Fibroblast of lung (primary cell): ENCODE data around the gene RPS6KB1. TPM values are rescaled to one million over a fixed set of nuclear protein-coding genes. Genes with fewer than 3 reads are reported as not detected.
"Not testable (repeated sequence)": the region's sequence is repeated elsewhere in the genome, so short reads cannot be mapped to it uniquely, and the experiment has no call there.

Experiments used
- DNase-seq, 2 donors: peaks; one replicate each; pipeline versions ENCODE4 v3.0.0 to v3.0.0-alpha.2; 2010; ENCODE audit warnings: low read depth in 2 of 2
- H2AFZ ChIP-seq: 2 replicates; pipeline ENCODE4 v1.5.1; 2012; ENCODE audit warnings: low read length, control low read depth, inconsistent platforms
- H3K27ac ChIP-seq: 2 replicates; pipeline ENCODE4 v1.5.1; 2011; ENCODE audit warnings: low read length, control low read depth; ENCODE audit not compliant: insufficient read depth
- H3K27me3 ChIP-seq: 2 replicates; pipeline ENCODE4 v1.5.1; 2011; ENCODE audit warnings: mild to moderate bottlenecking, low read length; ENCODE audit not compliant: control insufficient read depth, insufficient read depth
- H3K36me3 ChIP-seq: 2 replicates; pipeline ENCODE4 v1.5.1; 2011; ENCODE audit warnings: low read length; ENCODE audit not compliant: control insufficient read depth, insufficient read depth
- H3K4me1 ChIP-seq: 2 replicates; pipeline ENCODE4 v1.5.1; 2011; ENCODE audit warnings: low read length; ENCODE audit not compliant: control insufficient read depth, insufficient read depth; ENCODE audit errors: extremely low read depth
- H3K4me2 ChIP-seq: 2 replicates; pipeline ENCODE4 v1.5.1; 2011; ENCODE audit warnings: low read length, control low read depth; ENCODE audit not compliant: insufficient read depth; ENCODE audit errors: extremely low read depth
- H3K4me3 ChIP-seq, 4 experiments: fragments of 200-600 bp in 1 of 4; sonication (generic) in 1 of 4; replicated peaks in 1 of 4; 2 replicates each; pipeline ENCODE4 v1.5.1; 2011 to 2016; ENCODE audit warnings: low read length in 4 of 4, low read depth in 3 of 4, mild to moderate bottlenecking in 3 of 4, control low read depth in 2 of 4, inconsistent platforms in 1 of 4, mixed read lengths in 1 of 4; ENCODE audit not compliant: insufficient read depth in 1 of 4; ENCODE audit errors: control extremely low read depth in 1 of 4
- H3K79me2 ChIP-seq: 2 replicates; pipeline ENCODE4 v1.5.1; 2012; ENCODE audit warnings: mild to moderate bottlenecking, low read length, inconsistent platforms; ENCODE audit not compliant: control insufficient read depth, insufficient read depth
- H3K9ac ChIP-seq: 2 replicates; pipeline ENCODE4 v1.5.1; 2011; ENCODE audit warnings: mild to moderate bottlenecking, low read length, control low read depth; ENCODE audit not compliant: insufficient read depth
- H3K9me3 ChIP-seq: 2 replicates; pipeline ENCODE4 v1.5.1; 2012; ENCODE audit warnings: low read depth, low read length; ENCODE audit not compliant: control insufficient read depth, insufficient read depth
- H4K20me1 ChIP-seq: 2 replicates; pipeline ENCODE4 v1.5.1; 2011; ENCODE audit warnings: low read length; ENCODE audit not compliant: control insufficient read depth, insufficient read depth; ENCODE audit errors: extremely low read depth
- EZH2 ChIP-seq: IDR thresholded peaks from 2 replicates; pipeline ENCODE4 v1.5.1; 2012; ENCODE audit warnings: low read length, control low read depth, mild to moderate bottlenecking; ENCODE audit errors: missing control alignments
- polyA plus RNA-seq, 2 donors: library from polyadenylated mRNA; depleted of rRNA in 1 of 2; stranded (reverse) in 1 of 2; unstranded in 1 of 2; fragments of >200 nt; gene quantifications; 2 replicates each; pipeline ENCODE4 v1.2.1, GENCODE V29; 2011 to 2012; ENCODE audit warnings: missing spikeins in 1 of 2
- total RNA-seq: library from RNA; depleted of rRNA; stranded (reverse); fragments of >200 nt; gene quantifications from 2 replicates; pipeline ENCODE4 v1.2.1, GENCODE V29; 2014
- TF ChIP-seq, protein P1 (sequence below), 2 donors: IDR thresholded peaks in 1 of 2; conservative IDR thresholded peaks in 1 of 2; 1 replicate in 1 of 2; 2 replicates in 1 of 2; pipeline ENCODE4 v1.5.1; 2011 to 2012; ENCODE audit warnings: low read length in 2 of 2, control low read depth in 1 of 2, inconsistent platforms in 1 of 2, low read depth in 1 of 2, mild to moderate bottlenecking in 1 of 2

Gene RPS6KB1
- total and polyA plus RNA-seq, 2 donors (not counting 1 experiment from before 2014, with no cell fraction given) = 16.0 to 21.3 TPM

DNA sequence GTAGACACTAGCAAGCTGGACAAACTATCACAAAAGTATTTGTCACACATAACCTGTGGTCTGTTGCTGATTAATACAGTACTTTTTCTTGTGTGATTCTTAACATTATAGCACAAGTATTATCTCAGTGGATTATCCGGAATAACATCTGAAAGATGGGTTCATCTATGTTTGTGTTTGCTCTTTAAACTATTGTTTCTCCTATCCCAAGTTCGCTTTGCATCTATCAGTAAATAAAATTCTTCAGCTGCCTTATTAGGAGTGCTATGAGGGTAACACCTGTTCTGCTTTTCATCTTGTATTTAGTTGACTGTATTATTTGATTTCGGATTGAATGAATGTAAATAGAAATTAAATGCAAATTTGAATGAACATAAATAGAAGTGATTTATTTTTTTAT, 57.1 kb downstream of the RPS6KB1 start:
- H3K9me3 ChIP-seq = no peaks in the 10 kb centered on the region
- no peak overlapping the region for H3K27ac ChIP-seq
- no peak for DNase-seq
- no peaks in the 10 kb centered on the region for H3K27me3 ChIP-seq
- no peaks in the 10 kb centered on the region for H3K79me2 ChIP-seq
- H3K4me1 ChIP-seq = no peaks in the 10 kb centered on the region
- no peaks in the 10 kb centered on the region for H4K20me1 ChIP-seq
- H2AFZ ChIP-seq = no peak overlapping the region
- H3K9ac ChIP-seq = no peak overlapping the region
- TF ChIP-seq, protein P1, sequence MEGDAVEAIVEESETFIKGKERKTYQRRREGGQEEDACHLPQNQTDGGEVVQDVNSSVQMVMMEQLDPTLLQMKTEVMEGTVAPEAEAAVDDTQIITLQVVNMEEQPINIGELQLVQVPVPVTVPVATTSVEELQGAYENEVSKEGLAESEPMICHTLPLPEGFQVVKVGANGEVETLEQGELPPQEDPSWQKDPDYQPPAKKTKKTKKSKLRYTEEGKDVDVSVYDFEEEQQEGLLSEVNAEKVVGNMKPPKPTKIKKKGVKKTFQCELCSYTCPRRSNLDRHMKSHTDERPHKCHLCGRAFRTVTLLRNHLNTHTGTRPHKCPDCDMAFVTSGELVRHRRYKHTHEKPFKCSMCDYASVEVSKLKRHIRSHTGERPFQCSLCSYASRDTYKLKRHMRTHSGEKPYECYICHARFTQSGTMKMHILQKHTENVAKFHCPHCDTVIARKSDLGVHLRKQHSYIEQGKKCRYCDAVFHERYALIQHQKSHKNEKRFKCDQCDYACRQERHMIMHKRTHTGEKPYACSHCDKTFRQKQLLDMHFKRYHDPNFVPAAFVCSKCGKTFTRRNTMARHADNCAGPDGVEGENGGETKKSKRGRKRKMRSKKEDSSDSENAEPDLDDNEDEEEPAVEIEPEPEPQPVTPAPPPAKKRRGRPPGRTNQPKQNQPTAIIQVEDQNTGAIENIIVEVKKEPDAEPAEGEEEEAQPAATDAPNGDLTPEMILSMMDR (conservative IDR thresholded peaks at IDR 0.05 in 1 of 2, IDR thresholded peaks at IDR 0.05 in 1 of 2; ENCODE audit: low read depth in 1 of 2, low read length in 2 of 2) = no peak
- TF ChIP-seq EZH2 = no peak
- peaks cover 3% of the 10 kb centered on the region for H3K36me3 ChIP-seq
- no peak overlapping the region for H3K4me2 ChIP-seq
- H3K4me3 ChIP-seq = no peak overlapping the region

DNA sequence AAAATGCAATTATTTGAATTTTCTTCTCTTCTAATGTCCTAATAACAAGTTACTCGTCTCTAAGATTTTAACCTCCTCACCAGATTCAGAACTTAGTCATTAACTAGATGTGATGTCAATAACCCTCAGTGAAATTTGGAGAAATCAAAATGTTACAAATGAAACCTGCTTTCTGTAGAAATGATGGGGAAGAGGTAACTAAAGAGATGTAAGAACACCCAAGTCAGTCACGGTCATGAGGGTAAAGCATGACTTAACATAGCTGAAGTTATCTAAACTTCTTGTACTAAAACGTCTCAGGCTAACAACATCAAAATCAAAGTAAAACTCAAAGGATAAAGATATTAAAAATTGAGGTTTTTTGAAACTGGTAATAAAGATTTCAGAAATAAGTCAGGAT, 61.9 kb downstream of the RPS6KB1 start:
- Histone ChIP-seq H3K36me3 (no peaks in the 10 kb centered on the region), H3K27ac (no peak overlapping the region), H2AFZ (no peak overlapping the region), H3K4me3 (no peak overlapping the region), H3K4me1 (no peaks in the 10 kb centered on the region), H3K9ac (no peak overlapping the region), H3K27me3 (no peaks in the 10 kb centered on the region), H3K4me2 (no peak overlapping the region), H3K9me3 (no peaks in the 10 kb centered on the region), H3K79me2 (no peaks in the 10 kb centered on the region), H4K20me1 (no peaks in the 10 kb centered on the region)
- TF ChIP-seq, protein P1 (conservative IDR thresholded peaks at IDR 0.05 in 1 of 2, IDR thresholded peaks at IDR 0.05 in 1 of 2; ENCODE audit: low read depth in 1 of 2, low read length in 2 of 2) = no peak
- TF ChIP-seq EZH2 = no peak
- no peak for DNase-seq

DNA sequence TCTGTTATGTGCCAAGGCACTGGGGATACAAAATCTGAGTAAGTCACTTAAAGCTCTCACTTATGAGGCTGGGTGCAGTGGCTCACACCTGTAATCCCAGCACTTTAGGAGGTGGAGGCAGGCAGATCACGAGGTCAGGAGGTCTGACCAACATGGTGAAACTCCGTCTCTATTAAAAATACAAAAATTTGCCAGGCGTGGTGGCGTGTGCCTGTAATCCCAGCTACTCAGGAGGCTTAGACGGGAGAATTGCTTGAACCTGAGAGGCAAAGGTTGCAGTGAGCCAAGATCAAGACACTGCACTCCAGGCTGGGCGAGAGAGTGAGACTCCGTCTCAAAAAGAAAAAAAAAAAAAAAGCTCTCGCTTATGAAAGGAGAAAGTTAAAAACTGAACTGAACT, 66.7 kb downstream of the RPS6KB1 start:
- H3K27me3 ChIP-seq, H3K79me2 ChIP-seq, H3K36me3 ChIP-seq, DNase-seq, H3K4me2 ChIP-seq, H4K20me1 ChIP-seq, H3K9me3 ChIP-seq, H3K27ac ChIP-seq, H2AFZ ChIP-seq, H3K4me3 ChIP-seq, H3K9ac ChIP-seq, H3K4me1 ChIP-seq: not testable (repeated sequence)
